Vagina (tissue), 2 donors: ENCODE results near the gene ACTA2.

Experiments used
- CTCF ChIP-seq, 3 experiments: fragments of 450-650 bp in 2 of 3; fragments of 200-600 bp in 1 of 3; sonication (generic) in 1 of 3; IDR thresholded peaks; one replicate each; pipeline ENCODE4 v1.5.1; 2017 to 2019; ENCODE audit warnings: antibody characterized with exemption in 3 of 3, mild to moderate bottlenecking in 2 of 3, moderate library complexity in 2 of 3
- POLR2A ChIP-seq, 2 donors: fragments of 450-650 bp; IDR thresholded peaks; one replicate each; pipeline ENCODE4 v1.6.1; 2017; ENCODE audit warnings: antibody characterized with exemption in 2 of 2, mild to moderate bottlenecking in 2 of 2, moderate library complexity in 2 of 2
- POLR2AphosphoS5 ChIP-seq, 2 donors: sonication (generic); formaldehyde crosslinking; IDR thresholded peaks; one replicate each; pipeline ENCODE4 v1.9.0; 2017; ENCODE audit warnings: antibody characterized with exemption in 2 of 2, mild to moderate bottlenecking in 2 of 2, low read depth in 1 of 2; ENCODE audit not compliant: insufficient read depth in 1 of 2

GRCh38 chr10:88932539-88933256 lies 19.9 kb downstream of the ACTA2 start:
- TF ChIP-seq CTCF (IDR thresholded peaks at IDR 0.05) (peak; percentile 86 to 99 (median 97)), POLR2A (IDR thresholded peaks at IDR 0.05) (no peak), POLR2AphosphoS5 (IDR thresholded peaks at IDR 0.05; ENCODE audit: insufficient read depth in 1 of 2, low read depth in 1 of 2) (peak in 1 of 2 donors; percentile 87)
